HFF-Myc (cell line): ENCODE data around the gene CD86.

Experiments
- DNase-seq: peaks from one replicate; pipeline ENCODE4 v3.0.0-alpha.2; 2011; ENCODE audit warnings: low read depth; ENCODE audit errors: extremely low read depth
- H3K4me3 ChIP-seq: replicated peaks from 2 replicates; pipeline ENCODE4 v1.5.1; 2011; ENCODE audit warnings: low read depth, mild to moderate bottlenecking, control low read depth, low read length
- CTCF ChIP-seq: IDR thresholded peaks from 2 replicates; pipeline ENCODE4 v1.5.1; 2012; ENCODE audit warnings: mild to moderate bottlenecking, low read depth, low read length, control low read depth; ENCODE audit errors: missing control alignments

The CD86 gene

GRCh38 chr3:122169911-122170310 lies 114.7 kb downstream of the CD86 start:
- H3K4me3 ChIP-seq: no peak overlapping the region
- DNase-seq: no peak
- no peak for TF ChIP-seq CTCF
